CD4-positive, alpha-beta T cell treated with Interleukin-6 at 100 ng/mL for 8 hours (primary cell): ENCODE data around the gene SPHK1.

Experiments
- DNase-seq: peaks from one replicate; pipeline ENCODE4 v3.0.0-alpha.2; 2020; ENCODE audit warnings: mixed read lengths, low spot score

SPHK1 gene

DNA sequence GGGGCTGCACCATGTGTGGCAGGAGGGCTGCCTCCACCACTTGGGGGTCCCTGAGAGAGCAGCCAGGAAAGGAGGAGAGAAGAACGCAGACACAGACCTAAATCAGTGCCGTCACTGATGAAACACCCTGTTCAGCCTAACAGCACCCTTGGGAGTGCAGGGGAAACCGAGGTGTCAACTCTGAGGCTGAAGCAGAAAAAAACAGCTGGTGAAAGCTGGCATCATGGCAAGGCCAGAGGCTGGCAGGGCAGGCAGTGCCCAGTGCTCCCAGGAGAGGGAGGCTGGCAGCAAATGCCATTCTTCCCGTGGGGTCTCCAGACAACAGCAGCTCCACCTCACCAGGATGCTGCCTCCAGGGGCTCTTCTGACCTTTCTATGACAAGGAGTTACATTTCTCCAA lies 23.1 kb downstream of the SPHK1 start:
- no peak for DNase-seq

DNA sequence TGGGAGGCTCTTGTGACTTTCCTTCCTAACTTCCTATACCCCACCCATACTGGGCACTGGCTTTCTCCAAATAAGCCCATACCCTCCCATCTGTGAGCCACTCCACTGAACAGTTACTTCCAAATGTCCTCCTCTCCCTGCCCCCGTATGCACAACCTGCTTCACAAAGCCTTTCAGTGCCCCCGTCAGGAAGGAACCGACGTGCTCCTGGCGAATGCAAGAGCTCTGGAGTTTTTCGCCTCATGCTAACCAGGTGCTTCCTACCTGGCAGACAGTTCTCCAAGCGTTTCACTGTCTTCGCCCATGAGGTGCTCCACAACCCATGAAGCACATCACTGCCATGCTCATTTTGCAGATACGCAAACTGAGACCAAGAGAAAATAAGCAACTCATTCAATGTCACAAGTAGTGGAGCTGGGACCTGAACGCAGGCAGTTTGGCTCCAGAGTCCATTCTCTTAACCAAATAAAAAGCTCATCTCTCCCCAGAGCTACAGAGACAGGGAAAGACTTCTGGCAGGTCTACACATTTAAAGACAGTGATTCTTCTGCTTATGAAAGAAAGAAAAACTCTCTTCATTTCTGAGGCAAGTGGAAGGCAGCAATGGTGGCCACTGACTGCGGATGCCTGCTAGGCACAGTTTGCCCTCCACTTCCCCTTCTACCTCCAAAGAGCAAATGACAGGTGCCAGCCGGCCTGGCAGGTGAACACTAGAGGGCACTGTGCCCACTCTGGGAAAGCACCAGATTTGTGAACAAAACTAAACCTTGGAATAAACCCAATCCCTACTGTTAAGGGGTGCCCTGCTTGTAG lies 23.8 kb downstream of the SPHK1 start:
- DNase-seq = peak; percentile 65

DNA sequence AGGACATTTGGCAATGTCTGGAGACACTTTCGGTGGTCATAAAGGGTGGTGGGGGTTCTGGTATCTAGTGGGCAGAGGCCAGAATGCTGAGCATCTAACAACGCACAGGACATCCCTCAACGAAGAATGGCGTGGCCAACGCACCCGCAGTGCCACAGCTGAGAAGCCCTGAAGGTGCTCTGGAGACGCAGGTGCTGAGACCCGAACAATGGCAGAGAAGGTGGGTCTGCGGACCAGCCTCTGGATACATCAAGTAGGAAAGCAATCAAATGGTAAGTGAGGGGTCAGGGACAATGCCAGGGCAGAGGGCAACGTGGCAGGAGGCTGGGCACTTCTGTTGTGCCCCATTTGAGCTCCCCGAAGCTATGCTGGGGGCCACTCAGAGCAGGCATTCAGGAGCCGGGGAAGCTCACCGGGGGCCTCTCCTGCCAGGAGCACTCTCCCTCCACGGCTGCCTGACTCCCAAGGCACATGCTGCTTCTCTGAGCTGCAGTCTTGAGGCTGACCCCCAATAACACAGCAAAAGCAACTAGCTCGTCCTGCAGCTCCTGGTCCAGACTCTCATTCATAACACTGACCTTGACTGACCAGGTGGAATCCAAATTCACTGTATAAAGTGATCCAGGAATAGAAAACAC lies 26.0 kb downstream of the SPHK1 start:
- DNase-seq = no peak

DNA sequence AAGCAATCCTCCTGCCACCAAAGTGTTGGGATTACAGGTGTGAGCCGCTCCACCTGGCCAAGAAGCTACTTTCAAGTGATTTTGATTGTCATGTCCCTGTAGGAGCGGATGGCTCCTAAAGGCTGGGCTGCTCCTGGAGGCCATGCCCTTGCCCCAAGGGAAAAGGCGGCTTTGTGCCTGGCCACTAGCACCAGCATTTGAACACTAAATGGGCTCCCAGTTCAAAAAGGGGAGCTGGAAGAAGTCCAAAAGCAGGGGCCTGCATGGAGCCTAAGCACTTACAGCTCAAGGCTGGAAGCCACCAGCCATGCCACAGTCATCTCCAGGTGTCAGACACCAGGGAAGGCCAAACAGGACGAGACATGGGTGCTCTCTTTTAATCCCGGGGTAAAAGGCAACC lies 26.8 kb downstream of the SPHK1 start:
- DNase-seq = no peak

DNA sequence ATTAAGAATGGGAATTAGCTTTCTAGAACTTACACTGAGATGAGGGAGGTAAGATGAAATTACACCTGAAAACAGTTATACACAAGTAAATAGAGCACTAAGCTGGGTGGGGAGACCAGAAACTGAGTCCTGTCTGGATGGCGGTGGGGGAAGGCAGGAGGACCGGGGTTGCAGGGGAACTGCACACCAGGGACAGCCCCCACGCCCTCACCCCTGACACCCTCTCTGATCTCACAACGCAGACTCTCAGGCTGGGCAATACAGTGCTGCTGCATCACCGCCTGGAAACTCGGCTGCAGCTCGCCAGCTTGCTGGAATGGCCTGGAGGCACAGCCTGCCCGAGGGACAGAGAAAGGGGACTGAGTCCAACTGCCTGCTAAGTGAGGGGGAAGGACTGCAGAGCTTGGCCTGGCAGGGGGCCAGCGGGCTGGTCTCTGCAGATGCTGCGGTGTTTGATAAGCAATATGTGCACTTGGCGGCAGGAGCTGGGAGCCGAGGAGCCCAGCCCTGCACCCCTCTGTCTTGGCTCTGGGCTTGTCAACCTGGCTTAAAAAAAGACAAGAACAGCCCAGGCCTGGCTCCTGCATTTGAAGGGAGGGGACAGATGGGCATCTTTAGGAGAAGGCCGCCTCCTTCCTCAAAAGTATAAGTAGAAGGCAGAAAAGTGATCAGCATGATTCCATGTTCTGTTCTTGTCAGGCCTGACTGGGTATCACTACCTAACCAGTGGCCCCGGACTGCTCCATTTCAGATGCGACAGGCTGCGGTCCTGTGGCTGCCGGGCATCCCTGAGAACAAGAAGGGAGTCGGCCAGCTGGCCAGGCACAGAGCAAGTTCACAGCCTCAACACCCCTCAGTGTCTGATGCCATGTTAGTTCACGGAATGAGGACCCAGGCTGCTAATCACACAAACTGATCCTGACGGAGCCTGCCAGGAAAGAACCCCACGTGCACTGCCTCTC lies 30.2 kb downstream of the SPHK1 start:
- DNase-seq = no peak

DNA sequence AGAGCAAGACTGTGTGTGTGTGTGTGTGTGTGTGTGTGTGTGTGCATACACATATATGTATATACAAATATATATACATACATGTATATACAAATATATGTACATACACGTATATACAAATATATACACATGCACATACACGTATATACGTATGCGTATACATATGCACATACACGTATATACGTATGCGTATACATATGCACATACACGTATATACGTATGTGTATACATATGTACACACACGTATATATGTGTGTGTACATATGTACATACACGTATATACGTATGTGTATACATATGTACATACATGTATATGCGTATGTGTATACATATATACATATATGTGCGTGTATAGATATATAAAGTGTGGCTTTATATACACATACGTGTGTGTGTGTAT lies 31.4 kb downstream of the SPHK1 start:
- DNase-seq = no peak

DNA sequence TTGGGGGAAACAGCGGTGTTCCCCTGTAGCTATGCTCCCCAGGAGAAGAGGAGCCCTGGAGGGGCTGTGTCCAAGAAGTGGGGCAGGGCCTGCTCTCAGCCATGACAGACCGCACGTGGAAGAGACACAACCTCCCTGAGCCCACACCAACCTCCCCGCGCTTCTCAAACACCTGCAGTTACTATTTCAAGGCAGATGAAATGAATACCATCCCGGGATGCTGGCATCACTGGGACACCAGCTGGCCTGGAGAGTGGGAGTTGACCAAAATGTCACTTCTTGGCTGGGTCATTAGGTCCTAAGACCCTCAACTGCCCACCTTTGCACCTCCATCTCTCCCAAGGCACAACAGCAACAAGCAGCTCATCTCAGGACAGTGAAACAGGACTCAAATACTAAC lies 32.0 kb downstream of the SPHK1 start:
- DNase-seq = no peak

DNA sequence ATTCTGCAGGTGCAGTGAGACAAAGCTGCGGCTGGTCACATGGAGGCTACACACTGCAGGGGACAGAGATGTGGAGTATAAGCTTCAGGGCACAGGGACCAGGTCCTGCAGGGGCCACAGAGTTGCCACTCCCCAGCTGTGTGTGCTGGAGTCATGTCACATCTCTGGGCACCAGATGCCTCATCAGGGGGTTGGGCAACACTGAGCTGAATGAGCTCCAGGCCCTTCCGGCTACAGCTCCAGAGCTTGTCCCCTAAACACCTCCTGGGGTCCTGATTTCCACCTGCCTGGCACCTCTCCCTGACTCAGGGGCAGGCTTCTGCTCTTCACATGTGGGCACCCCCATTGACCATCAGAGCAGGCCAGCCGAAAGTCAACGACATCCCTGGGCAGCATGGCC lies 32.5 kb downstream of the SPHK1 start:
- DNase-seq = no peak

DNA sequence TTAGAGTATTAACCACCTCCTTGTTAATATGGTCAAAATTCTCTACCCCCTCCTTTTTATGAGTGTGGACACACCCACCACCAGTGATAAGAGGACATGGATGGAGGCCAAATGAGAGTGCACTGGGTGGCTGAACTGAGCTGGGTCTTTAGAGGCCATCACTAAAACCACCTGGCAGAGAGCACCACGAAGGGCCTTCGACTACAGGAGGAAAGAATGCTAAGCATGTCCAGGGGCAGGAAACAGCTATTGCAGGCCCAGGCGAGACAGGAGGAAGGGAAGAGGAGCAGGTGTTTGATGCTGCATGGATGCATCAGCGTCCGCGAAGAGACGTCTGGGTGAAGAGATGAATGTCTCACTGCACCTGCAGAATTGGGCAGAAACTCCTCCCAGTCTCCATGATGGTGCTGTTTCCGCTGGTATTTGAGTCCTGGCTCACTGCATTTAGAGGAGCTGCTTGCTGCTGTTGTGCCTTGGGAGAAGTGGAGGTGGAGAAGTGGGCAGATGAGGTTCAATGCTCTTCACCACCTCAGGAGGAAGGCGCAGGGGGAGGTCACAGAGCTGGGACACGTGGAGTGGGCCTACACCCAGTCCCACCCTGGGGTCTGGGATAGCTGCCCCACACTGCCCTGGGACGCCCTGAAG lies 33.2 kb downstream of the SPHK1 start:
- DNase-seq = no peak

DNA sequence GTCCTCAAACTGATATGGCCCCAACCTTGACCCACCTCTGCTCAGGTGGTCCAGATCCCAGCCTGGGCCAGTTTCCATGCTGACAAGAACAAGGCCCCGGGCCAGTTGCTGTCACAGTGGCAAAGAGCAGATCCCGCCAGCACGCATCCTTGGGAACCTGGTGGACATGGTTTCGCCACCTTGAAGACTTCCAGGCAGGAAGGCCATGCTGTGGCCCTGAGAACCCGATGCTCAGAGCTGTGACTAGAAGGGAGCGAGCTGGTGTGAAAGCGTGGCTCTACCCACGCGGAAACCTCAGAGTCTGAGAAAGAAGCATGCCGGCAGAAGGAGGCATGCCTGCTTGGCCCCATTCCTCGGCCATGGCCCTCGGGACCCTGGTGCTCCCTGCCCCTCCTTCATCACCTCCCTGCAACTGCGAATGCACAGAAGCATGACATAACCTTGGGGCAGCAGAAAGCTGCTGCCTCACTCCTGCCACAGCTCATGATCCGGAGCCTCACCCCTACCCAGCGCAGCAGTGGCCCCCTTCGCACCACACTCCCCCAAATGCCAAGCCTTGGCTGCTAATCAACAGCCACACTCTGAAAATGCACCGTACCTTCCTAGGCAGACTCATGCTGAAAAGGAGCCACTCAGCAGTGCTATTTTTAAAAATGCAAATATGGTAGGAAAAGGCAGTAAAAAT lies 35.3 kb downstream of the SPHK1 start:
- DNase-seq = no peak

DNA sequence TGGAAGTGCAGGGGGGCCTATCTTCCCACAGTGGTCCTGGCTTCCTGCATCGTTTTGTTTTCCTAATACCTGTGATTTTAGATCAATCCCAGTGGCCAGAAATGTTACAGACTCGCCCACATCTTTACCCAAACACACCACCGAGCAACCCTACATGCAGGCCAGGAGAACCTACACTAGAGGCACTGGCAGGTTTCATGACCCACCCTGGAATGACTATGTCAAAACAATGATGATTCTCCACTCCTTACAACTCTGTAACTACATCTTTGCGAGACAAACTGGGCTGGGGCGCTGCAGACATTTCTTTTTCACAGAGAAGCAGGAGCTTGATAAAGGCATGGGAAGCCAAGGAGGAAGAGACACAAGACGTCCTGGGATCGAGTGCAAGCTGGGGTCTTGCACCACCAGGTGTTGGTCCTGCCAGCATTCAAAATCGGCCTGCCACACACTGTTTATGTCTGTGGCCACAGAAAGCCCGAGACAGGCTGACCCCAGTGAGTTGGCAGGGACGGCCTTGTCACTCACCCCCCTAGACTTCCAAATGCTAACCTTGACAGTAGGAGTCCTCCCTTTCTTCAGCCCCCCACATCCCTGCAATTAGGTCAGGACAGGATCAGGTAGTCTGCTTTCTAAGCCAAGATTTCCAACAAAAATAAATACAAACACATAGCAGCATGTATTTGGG lies 36.1 kb downstream of the SPHK1 start:
- no peak for DNase-seq

DNA sequence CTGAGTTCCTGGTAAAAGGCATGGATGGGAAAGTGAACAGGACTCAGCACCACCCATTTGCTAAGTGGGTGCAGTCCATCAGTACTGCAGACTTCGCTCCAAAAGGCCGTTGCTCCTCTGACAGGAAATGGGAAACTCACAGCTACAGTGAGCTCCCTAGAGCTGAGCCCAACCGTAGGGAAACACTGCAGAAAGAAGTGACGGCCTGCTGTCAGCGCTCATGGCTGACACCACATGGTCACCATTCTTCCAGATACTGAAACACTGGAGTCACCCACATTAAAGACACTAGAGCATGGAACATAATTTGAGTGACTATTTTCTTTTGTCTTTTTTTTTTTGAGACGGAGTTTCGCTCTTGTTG lies 36.6 kb downstream of the SPHK1 start:
- DNase-seq = no peak

DNA sequence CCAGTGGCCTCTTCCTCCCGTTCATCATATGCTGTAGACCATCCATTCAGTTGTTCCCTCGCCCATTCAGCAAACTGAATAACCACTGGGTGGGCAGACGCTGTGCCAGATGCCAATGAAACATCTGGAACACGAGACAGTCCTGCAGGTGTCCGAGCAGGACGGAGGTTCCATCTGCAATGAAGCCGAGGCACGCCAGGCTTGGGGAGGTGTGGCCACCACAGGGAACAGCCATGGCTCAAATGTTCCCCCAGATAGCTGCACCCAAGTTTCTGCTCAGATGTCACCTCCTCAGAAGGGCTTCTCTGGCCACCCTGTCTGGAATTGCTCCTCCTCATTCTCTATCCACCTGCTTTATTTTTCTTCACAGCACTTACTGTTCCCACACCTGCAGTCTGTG lies 38.0 kb downstream of the SPHK1 start:
- DNase-seq = no peak

DNA sequence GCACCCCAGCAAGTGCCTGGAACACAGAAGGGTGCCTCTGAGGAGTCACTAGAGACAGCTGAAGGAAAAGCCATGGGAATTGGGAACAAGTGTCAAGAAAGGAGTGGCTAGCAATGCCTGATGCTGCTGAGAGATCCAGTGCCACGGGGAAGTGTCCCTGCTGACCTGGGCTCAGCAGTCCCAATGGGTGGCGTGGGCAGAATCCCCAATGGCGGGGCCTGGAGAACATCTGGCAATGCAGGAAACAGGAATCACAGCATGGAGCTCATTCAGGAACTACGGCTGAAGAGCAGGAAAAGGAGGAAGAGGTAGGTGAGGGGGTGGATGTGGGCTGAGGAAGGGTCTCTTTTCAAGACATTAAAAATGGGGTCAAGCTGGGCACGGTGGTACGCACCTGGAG lies 38.5 kb downstream of the SPHK1 start:
- DNase-seq = no peak

DNA sequence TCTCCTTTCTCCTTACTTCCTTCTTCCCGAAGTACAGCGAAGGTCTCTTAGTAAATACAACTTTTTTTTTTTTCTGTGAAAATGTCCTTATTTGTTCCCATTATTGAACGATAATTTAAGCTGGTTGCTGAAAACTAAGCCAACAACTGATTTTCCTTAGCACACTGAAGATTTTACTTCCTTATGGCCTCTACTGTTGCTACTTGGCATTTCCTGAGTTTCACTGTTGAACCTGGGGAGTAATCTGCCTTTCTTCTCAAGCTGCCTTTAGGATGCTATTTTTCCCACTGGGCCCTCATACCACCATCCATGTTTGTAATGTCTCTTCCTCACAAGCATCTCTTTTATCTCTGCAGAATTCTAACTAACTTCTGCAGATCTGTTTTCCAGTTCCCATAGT lies 42.4 kb downstream of the SPHK1 start:
- DNase-seq = no peak

DNA sequence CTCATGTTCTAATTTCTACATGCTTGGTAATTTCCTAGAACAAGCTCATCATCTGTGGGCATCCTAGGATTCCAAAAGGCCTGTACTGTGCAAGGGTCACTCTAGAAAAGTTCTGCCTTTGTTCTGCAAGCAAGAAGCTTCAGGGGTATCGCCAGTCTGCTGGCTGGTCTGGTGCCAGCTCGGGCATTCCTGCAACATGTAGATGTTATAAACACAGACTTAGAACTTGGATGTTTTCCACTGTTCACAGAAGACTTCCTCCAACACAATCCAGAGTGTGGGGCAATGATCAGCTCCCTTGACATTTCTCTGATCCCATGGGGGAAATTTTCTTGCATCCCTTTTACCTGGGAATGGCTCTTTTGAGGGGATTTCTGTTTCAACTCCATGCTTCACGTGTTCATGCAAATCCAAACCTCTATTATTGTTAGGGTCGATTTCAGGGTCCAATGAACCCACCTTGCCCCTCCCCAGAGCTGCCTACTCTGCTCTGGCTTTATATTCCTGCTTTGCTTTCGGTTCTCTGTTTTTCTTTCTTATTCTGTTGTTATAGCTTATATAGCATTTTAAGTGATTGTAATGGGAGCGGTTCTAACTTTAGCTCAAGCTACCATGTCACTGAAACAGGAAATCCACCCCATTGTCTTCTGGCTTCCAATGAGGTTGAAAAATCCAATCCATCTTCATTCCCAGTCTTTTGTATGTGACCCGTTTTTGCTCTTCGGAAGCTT lies 43.3 kb downstream of the SPHK1 start:
- DNase-seq = no peak

DNA sequence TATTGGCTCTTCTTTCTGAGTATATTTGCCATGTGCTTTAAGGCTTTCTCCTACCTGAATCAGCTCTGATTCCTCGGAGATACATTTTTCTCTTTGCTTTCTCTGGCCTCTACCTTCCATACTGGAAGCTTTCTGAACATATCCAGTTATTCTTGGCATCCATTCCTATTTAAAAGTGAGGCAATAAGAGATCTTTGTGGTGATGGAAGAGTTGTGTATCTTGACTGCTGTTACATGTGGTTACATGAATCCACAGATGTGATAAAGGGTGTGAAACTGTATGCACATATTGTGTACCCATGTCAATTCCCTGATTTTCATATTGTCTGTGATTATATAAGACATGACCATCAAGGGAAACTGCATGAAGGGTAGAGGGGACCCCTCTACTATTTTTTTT lies 44.1 kb downstream of the SPHK1 start:
- no peak for DNase-seq

DNA sequence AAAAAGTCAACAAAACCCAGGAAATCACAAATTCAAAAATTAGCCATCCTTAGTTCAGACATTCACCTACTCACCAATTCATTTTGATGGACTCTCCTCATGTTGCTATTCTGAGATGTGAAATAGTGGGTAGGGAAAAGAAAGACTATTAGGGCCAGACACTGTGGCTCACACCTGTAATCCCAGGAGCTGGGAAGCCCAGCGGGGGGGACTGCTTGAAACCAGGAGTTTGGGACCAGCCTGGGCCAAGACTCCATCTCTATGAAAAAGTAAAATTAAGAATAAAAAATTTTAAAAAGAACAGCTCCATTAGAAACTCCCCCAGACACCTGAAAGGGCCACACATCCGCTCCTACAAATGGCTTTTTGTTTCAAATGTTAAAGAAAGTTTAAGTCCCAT lies 47.1 kb downstream of the SPHK1 start:
- no peak for DNase-seq

DNA sequence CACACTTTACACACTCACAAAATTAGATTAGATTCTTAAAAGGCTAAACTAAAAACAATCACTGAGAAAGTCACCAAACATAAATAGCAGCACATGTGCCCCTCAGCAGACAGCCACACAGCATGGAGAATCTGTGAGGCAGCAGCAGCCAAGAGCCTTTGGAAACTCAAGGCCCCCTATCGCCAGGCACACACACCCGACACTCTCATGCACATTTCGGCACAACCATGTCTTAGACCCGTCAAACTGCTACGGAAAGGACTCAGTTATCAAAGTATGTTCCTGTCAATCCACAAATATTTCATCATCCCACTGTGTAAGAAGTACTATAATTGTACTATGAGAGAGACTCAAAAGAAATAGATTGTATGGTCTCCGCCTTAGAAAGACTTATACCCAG lies 47.6 kb downstream of the SPHK1 start:
- no peak for DNase-seq

DNA sequence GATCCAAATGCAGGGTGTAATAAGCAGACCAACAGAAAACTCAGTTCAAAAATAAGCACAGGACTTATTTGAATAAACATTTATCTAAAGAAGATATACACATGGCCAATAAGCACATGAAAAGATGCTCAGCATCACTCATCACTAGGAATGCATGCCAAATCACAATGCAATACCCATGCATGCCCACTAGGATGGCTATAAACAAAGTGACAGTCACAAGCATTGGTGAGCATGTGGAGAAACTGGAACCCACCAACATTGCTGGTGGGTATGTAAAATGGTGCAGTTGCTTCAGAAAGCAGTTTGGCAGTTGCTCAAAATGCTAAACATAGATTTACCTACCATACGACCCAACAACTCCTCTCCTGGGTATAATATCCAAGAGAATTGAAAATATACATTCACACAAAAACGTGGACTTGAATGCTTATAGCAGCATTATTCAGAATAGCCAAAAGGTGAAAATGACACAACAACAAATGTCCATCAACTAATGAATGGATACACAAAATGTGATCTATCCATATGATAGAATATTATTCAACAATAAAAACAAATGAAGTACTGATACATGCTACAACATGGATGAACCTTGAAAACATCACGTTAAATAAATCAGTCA lies 48.4 kb downstream of the SPHK1 start:
- no peak for DNase-seq
